Activated naive CD8-positive, alpha-beta T cell (primary cell): Measurements from ENCODE around the gene ZNF428.
"Not testable (repeated sequence)": the region's sequence is repeated elsewhere in the genome, so short reads cannot be mapped to it uniquely, and the experiment has no call there.

Experiments
- H3K27ac Mint-ChIP-seq: one replicate; pipeline ENCODE4 v1.8.0; 2021; ENCODE audit warnings: mixed read lengths
- H3K27me3 Mint-ChIP-seq: one replicate; pipeline ENCODE4 v1.8.0; 2021; ENCODE audit warnings: mixed read lengths
- H3K36me3 Mint-ChIP-seq: one replicate; pipeline ENCODE4 v1.8.0; 2021; ENCODE audit warnings: mixed read lengths
- H3K4me1 Mint-ChIP-seq: one replicate; pipeline ENCODE4 v1.8.0; 2021; ENCODE audit warnings: low read depth, mixed read lengths
- H3K4me3 Mint-ChIP-seq: one replicate; pipeline ENCODE4 v1.8.0; 2021; ENCODE audit warnings: mild to moderate bottlenecking, mixed read lengths
- H3K9me3 Mint-ChIP-seq: one replicate; pipeline ENCODE4 v1.8.0; 2021; ENCODE audit warnings: low read depth, mixed read lengths

The ZNF428 gene

DNA sequence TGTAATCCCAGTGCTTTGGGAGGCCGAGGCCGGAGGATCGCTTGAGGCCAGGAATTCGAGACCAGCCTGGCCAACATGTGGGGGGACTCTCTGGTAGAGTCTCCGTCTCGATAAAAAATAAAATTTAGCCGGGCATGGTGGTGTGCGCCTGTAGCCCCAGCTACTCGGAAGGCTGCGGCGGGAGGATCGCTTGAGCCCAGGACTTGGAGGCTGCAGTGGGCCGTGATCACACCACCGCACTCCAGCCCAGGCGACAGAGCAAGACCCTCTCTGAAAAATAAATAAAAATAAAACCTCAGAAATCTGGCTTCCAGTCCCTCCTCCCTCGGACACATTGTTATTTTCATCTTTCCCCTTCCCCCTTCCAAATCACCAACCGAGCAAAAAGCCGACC, 23.8 kb downstream of the ZNF428 start:
- Mint-ChIP-seq H3K4me1 (peaks cover 40% of the 10 kb centered on the region), H3K27me3 (no peaks in the 10 kb centered on the region), H3K27ac (peak overlapping the region; percentile 98), H3K36me3 (peaks cover 5% of the 10 kb centered on the region), H3K9me3 (no peaks in the 10 kb centered on the region), H3K4me3 (peak overlapping the region; percentile 95)

DNA sequence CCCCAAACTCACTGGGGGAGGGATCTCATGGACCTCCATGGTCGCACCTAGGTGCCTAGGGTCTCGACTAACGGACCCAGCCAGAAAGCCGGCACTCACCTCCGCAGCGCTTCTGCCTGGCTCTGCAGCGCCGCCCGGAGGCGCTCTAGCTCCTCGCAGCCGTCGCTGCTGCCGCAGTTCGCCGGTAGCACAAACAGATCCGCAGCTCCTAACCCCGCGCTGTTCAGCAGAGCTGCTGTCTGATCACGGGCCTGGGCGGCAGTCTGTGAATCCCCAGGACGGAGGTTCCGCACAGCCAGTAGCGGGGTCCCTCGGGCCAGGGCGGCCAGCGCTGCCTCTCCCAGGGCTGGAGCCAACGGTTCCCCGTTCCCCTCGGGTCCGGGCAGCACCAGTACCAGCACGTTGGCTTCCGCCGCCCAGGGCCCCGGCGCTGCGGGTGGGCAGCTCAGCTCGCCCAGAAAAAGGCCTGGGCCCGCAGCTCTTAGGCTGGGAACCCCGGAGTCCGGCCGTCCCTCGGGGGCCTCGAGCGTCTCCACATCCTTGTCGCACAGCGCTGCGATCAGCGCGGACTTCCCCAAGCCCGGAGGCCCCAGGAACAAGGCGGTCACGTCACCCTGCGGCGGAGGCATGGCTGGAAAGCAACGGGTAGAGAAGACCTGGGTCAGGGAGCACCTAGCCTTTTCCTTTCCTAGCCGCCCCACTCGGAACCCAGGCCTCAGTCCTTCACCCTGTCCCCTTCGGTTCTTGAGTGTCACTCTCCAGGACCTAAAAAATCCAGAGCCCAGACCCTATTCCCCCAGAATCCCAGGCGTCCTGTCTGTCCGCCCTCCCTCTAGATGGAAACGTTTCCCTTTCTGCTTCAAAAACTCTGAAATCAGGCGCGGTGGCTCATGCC, 24.5 kb downstream of the ZNF428 start:
- H3K4me3 Mint-ChIP-seq = peak overlapping the region; percentile 95
- H3K27me3 Mint-ChIP-seq = no peaks in the 10 kb centered on the region
- H3K4me1 Mint-ChIP-seq = peaks cover 45% of the 10 kb centered on the region
- peak overlapping the region; percentile 98 for H3K27ac Mint-ChIP-seq
- H3K36me3 Mint-ChIP-seq = peaks cover 5% of the 10 kb centered on the region
- no peaks in the 10 kb centered on the region for H3K9me3 Mint-ChIP-seq

DNA sequence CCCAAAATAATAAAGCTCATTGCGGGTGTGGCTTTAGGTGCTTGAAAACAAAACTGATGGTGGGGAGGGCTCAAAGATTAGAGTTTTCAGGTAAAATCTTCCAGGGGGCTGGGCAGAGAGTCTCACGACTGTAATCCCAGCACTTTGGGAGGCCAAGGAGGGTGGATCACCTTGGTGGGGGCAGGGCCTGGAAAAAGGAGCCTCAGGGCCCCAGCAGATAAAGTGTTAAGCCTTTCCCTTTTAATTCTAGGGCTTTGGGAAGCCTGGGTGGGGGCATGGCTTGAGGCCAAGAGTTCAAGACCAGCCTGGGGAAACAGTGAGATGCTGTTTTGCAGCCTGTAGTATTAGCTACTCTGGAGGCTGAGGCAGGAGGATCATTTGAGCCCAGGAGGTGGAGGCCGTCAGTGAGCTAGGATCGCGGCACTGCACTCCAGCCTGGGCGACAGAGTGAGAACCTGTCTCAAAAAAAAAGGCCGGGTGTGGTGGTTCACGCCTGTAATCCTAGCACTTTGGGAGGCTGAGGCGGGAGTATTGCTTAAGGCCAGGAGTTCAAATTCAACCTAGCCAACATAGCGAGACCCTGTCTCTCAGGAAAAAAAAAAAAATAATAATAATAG, 25.2 kb downstream of the ZNF428 start:
- H3K27me3 Mint-ChIP-seq = no peaks in the 10 kb centered on the region
- peaks cover 51% of the 10 kb centered on the region for H3K4me1 Mint-ChIP-seq
- H3K4me3 Mint-ChIP-seq = peak overlapping the region; percentile 95

DNA sequence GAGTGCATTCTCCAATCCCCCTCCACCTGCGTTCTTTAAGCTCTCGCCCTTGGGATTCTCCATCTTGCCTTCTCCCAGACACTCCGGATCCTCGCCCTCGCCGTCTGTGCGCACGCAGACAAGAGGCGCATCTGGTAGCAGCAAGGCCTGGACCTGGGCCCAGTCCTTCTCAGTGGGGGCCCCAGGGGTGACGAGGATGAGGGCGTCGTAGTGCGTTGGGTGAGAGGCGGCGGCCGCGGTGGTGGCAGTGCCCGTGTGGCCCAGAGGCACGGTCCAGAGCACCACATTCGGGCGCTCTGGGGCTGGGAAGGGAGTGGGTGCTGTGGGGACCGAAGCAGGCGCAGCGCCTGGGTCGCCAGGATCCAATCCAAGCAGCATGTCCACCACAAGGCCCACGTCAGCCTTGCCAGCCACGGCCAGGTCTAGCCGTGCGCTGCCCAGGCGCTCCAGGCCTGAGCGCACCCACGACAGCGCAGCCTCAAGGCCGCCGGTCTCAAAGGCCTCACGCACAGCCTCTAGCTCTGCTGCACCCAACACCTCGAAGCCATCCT, 26.6 kb downstream of the ZNF428 start:
- no peaks in the 10 kb centered on the region for H3K9me3 Mint-ChIP-seq
- no peaks in the 10 kb centered on the region for H3K27me3 Mint-ChIP-seq
- peak overlapping the region; percentile 81 for H3K4me3 Mint-ChIP-seq
- peaks cover 44% of the 10 kb centered on the region for H3K4me1 Mint-ChIP-seq
- no peak overlapping the region for H3K27ac Mint-ChIP-seq
- peaks cover 5% of the 10 kb centered on the region for H3K36me3 Mint-ChIP-seq

More for the DNA sequence above, 25.2 kb downstream of the ZNF428 start:
- Mint-ChIP-seq H3K9me3 (no peaks in the 10 kb centered on the region), H3K27ac (no peak overlapping the region), H3K36me3 (peaks cover 5% of the 10 kb centered on the region)

DNA sequence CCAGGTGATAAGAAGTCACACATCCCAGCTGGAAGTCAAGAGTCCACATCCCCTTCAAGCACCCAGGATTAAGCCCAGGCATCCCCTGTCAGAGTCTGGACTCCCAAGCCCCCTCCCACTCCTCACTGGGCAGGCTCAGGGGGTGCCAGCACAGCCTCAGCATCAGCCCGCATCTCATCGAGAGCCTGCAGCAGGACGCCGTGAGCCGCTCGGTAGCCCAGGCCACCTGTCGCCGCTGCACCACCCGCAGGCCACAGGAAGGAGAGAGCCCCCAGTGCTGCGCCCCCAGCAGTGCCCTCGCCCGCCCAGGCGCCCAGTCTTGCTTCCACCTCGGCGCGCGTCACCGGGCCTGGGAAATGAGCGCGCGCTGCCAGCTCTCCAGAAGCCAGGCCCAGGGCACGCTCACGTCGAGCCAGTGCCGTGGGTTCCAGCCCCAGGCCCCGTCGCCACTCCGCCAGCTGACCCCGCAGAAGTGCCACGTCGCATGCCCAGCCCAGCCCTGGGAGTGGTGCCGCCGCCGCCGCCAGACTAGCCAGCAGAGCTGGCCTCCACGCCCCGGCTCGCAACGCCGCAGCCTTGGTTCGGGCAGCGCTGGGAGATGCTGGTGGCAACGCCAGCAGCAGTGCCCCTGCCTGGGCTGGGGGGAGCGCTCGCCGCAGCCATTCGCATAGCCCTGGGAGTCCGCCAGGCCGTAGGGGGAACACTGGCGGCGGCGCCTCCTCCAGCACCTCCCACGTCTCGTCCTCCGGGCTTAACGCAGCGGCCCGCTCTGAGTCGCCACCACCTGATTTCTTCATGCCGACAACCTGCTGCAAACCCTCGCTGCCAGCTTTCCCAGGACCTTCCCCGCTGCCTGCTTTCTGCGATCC, 27.3 kb downstream of the ZNF428 start:
- Mint-ChIP-seq H3K4me1 (peaks cover 36% of the 10 kb centered on the region), H3K36me3 (peaks cover 5% of the 10 kb centered on the region), H3K27ac (no peak overlapping the region), H3K9me3 (no peaks in the 10 kb centered on the region), H3K4me3 (no peak overlapping the region), H3K27me3 (no peaks in the 10 kb centered on the region)

DNA sequence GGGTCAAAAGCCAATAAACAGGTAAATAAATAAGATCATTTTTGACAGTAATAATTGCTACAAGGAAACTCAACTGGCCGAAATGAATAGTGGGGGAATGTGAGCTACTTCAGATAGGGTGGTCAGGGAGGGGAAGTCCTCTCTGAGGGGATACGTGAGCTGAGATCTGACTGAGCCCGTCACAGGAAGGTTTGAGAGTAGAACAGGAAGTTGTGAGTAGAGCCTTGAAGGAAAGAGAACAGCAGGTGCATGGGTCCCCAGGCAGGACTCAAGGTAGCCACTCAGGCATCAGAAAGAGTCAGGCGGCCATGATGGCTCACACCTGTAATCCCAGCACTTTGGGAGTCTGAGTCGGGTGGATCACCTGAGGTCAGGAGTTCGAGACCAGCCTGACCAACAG, 29.8 kb downstream of the ZNF428 start:
- Mint-ChIP-seq H3K27ac (peak overlapping the region; percentile 88), H3K4me3 (no peak overlapping the region), H3K27me3 (no peaks in the 10 kb centered on the region), H3K36me3 (peaks cover 9% of the 10 kb centered on the region), H3K9me3 (no peaks in the 10 kb centered on the region), H3K4me1 (peaks cover 32% of the 10 kb centered on the region)

DNA sequence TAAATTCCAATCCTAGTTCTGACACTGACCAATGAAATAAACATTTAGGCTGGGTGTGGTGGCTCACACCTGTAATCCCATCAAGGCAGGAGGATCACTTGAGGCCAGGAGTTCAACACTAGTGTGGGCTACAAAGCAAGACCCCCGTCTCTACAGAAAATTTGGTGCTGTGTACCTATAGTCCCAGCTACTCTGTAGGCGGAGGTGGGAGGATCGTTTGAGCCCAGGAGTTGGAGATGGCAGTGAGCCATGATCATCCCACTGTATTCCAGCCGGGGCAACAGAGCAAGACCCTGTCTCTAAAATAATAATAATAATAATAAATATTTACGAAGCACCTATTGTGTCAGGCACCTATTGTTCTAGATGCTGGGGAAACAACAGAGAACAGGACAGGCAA, 30.2 kb downstream of the ZNF428 start:
- H3K36me3 Mint-ChIP-seq = peaks cover 9% of the 10 kb centered on the region
- H3K4me3 Mint-ChIP-seq = no peak overlapping the region
- no peaks in the 10 kb centered on the region for H3K9me3 Mint-ChIP-seq
- H3K27me3 Mint-ChIP-seq = no peaks in the 10 kb centered on the region
- H3K4me1 Mint-ChIP-seq = peaks cover 32% of the 10 kb centered on the region
- no peak overlapping the region for H3K27ac Mint-ChIP-seq

DNA sequence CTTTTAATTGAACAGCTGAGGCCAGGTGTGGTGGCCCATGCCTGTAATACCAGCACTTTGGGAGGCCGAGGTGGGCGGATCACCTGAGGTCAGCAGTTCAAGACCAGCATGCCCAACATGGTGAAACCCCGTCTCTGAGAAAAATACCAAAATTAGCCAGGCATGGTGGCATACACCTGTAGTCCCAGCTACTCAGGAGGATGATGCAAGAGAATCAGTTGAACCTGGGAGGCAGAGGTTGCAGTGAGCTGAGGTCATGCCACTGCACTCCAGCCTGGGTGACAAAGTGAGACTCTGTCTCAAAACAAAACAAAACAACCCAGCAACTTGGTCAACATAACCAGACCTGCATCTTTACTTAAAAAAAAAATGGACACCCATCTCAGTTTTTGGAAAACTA, 32.4 kb downstream of the ZNF428 start:
- H3K4me1 Mint-ChIP-seq = peaks cover 24% of the 10 kb centered on the region
- not testable (repeated sequence) for H3K27ac Mint-ChIP-seq, H3K27me3 Mint-ChIP-seq, H3K36me3 Mint-ChIP-seq, H3K9me3 Mint-ChIP-seq, H3K4me3 Mint-ChIP-seq

DNA sequence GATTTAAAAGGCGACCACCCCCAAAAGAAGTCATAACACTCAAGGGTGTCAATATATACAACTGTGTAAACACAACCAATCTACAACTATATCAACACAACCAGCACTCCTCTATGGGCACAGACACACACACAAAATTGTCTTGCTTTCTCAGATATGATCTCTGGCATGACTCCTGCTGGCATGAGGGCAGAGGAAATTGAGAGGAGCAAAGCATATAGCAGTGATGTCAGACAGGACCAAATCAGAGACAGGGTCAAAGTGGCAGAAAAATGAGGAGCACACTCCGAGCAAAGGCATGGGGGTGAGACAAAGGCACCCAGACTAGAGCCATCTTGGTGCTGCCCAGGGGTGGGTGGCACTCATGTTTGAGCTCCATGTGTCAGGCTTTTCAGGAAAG, 33.1 kb downstream of the ZNF428 start:
- H3K9me3 Mint-ChIP-seq = no peaks in the 10 kb centered on the region
- no peak overlapping the region for H3K27ac Mint-ChIP-seq

DNA sequence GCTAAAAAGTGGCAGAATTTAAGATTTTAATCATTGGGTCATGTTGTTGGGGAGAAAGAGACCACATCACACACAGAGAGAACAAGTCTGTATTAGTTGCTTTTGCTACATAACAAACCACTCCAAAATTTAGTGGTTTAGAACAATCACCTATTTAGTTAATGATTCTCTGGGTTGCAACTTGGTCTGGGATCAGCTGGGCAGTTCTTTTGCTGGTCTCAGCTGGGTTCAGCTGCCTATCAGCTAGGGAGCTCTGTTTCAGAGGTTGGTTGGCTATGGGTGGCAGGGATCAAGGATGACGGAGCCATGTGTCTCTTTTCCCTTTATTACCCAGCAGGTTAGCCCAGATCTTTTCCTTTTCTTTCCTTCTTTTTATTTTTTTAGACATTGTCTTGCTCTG, 34.9 kb downstream of the ZNF428 start:
- no peaks in the 10 kb centered on the region for H3K27me3 Mint-ChIP-seq
- H3K4me1 Mint-ChIP-seq = peaks cover 24% of the 10 kb centered on the region
- H3K9me3 Mint-ChIP-seq = no peaks in the 10 kb centered on the region
- peak overlapping the region; percentile 83 for H3K27ac Mint-ChIP-seq
- H3K4me3 Mint-ChIP-seq = no peak overlapping the region
- H3K36me3 Mint-ChIP-seq = peaks cover 4% of the 10 kb centered on the region

More for the DNA sequence above, 33.1 kb downstream of the ZNF428 start:
- Mint-ChIP-seq H3K4me3 (no peak overlapping the region), H3K36me3 (peaks cover 6% of the 10 kb centered on the region), H3K4me1 (peaks cover 29% of the 10 kb centered on the region), H3K27me3 (no peaks in the 10 kb centered on the region)

DNA sequence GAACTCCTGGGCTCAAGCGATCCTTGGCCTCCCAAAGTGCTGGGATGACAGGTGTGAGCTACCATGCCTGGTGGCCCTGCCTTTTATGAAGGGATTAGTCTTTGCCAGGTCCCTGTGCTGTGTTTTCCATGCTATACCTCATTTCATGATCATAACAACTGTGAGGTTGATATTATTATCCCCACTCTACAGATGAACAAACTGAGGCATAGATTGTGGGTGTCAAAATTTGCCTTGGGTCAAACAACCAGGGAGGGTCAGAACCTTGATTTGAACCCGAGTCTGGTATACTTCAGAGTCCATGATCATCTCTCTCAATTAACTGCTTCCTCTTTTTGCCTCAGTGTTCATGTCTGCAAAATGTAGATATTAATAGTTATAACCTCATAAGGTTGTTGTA, 36.9 kb downstream of the ZNF428 start:
- Mint-ChIP-seq H3K27me3 (no peaks in the 10 kb centered on the region), H3K27ac (no peak overlapping the region), H3K36me3 (peaks cover 4% of the 10 kb centered on the region), H3K4me1 (peaks cover 31% of the 10 kb centered on the region), H3K4me3 (no peak overlapping the region), H3K9me3 (no peaks in the 10 kb centered on the region)

DNA sequence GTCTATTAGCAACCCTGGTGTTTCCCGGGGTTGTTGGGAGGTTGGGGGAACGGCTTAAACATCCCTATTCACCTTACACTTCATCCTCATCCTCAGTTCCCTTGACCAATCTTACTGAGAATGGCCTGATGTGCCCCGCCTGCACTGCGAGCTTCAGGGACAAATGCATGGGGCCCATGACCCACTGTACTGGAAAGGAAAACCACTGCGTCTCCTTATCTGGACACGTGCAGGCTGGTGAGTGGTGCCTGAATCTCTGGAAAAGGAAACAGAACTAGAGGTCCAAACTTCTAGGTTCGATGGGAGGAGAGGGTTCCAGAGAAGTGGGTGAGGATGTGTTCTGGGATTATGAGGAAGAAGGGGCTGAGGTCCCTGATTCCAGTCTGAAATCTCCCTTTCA, 38.0 kb downstream of the ZNF428 start:
- H3K4me3 Mint-ChIP-seq = peak overlapping the region; percentile 51
- H3K27ac Mint-ChIP-seq = peak overlapping the region; percentile 70
- H3K36me3 Mint-ChIP-seq = peaks cover 4% of the 10 kb centered on the region
- no peaks in the 10 kb centered on the region for H3K27me3 Mint-ChIP-seq
- peaks cover 32% of the 10 kb centered on the region for H3K4me1 Mint-ChIP-seq
- H3K9me3 Mint-ChIP-seq = no peaks in the 10 kb centered on the region

DNA sequence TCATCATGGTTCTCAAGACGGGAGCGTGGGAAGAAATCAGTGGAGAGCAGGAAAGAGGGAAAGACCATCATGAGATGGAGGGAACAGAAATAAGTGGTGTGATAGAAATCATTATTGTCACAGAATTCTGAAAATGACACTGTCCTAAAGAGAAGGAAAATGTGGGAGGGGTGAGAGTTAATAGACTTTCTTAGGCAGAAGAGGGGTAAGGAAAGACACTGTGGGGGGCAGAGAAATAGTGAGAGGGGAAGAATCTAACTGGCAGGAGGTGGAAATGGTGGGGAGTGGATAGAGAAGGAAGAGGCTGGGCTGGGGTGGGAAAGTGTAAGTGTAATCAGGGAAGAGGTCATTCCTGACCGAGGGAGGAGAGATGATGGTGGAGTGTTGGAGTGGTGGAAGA, 40.6 kb downstream of the ZNF428 start:
- Mint-ChIP-seq H3K36me3 (no peaks in the 10 kb centered on the region), H3K4me3 (peak overlapping the region; percentile 77), H3K27ac (peak overlapping the region; percentile 70), H3K4me1 (peaks cover 36% of the 10 kb centered on the region), H3K27me3 (no peaks in the 10 kb centered on the region), H3K9me3 (no peaks in the 10 kb centered on the region)

DNA sequence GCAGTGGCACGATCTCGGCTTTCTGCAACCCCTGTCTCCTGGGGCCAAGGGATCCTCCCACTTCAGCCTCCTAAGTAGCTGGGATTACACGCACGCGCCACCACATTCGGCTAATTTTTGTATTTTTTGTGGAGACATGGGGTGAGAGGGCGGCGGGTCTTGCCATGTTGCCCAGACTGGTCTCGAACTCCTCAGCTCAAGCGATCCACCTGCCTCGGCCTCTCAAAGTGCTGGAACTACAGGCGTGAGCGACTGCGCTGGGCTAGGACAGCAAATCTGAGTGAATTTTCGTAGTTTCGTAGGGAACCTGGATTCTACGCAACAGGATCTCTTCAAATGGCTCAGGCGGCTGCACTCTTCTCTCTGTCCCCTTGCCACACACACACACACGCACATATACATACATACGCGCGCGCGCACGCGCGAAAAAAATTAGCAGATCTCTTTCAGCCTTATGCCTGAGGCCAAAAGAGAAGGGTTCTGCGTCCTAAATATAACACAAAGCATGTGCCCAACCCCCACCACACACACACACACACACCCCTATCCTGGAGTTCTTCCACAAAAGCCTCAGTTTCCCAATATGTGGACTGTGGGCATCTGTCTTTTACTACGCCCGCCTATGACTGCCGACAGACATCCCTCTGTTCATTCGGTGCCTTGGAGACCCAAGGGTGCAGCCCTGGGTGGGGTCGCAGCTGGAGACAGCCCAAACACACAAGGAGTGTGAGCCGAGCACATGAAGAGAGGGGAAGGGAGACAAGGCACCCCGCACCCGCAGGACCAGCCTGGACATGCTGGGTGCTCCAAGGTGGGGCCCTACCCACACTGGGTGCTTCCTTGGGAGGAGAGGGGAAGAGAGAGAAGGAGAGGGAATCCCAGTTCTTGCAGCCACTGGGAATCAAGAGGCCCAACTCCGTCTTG, 43.2 kb downstream of the ZNF428 start:
- Mint-ChIP-seq H3K4me3 (peak overlapping the region; percentile 93), H3K27ac (peak overlapping the region; percentile 50), H3K36me3 (no peaks in the 10 kb centered on the region), H3K4me1 (peaks cover 41% of the 10 kb centered on the region), H3K9me3 (no peaks in the 10 kb centered on the region), H3K27me3 (no peaks in the 10 kb centered on the region)
